Trophoblast cell (in vitro differentiated cells and primary cell): ENCODE measurements around the gene GDPD3.
"Not testable (repeated sequence)": the region's sequence is repeated elsewhere in the genome, so short reads cannot be mapped to it uniquely, and the experiment has no call there.

Source experiments
- DNase-seq, 2 donors: peaks; one replicate each; pipeline ENCODE4 v3.0.0-alpha.2; 2016
- H2AFZ ChIP-seq: 2 replicates; pipeline ENCODE4 v1.6.1; 2013; ENCODE audit warnings: low read length, moderate library complexity, mild to moderate bottlenecking; ENCODE audit not compliant: insufficient read depth, poor library complexity
- H2AK5ac ChIP-seq: 2 replicates; pipeline ENCODE4 v1.6.1; 2013; ENCODE audit warnings: mild to moderate bottlenecking, low read length
- H2BK120ac ChIP-seq: 2 replicates; pipeline ENCODE4 v1.6.1; 2013; ENCODE audit warnings: low read length, mild to moderate bottlenecking, moderate library complexity; ENCODE audit not compliant: insufficient read depth, poor library complexity
- H2BK12ac ChIP-seq: 2 replicates; pipeline ENCODE4 v1.6.1; 2013; ENCODE audit warnings: mild to moderate bottlenecking, low read length, moderate library complexity
- H2BK5ac ChIP-seq: 2 replicates; pipeline ENCODE4 v1.6.1; 2013; ENCODE audit warnings: low read length, low read depth, moderate library complexity, mild to moderate bottlenecking; ENCODE audit not compliant: poor library complexity
- H3K14ac ChIP-seq: 2 replicates; pipeline ENCODE4 v1.6.1; 2013; ENCODE audit warnings: mild to moderate bottlenecking, low read length
- H3K18ac ChIP-seq: 2 replicates; pipeline ENCODE4 v1.6.1; 2013; ENCODE audit warnings: mild to moderate bottlenecking, low read length
- H3K23ac ChIP-seq: 2 replicates; pipeline ENCODE4 v1.6.1; 2013; ENCODE audit warnings: low read length
- H3K27ac ChIP-seq: 2 replicates; pipeline ENCODE4 v1.5.1; 2013; ENCODE audit warnings: low read depth, mild to moderate bottlenecking, inconsistent platforms, low read length, moderate library complexity
- H3K27me3 ChIP-seq: 2 replicates; pipeline ENCODE4 v1.6.1; 2013; ENCODE audit warnings: inconsistent platforms, mild to moderate bottlenecking, low read length, moderate library complexity; ENCODE audit not compliant: insufficient read depth
- H3K36me3 ChIP-seq, 2 experiments: 1 replicate in 1 of 2; 2 replicates in 1 of 2; pipeline ENCODE4 v1.6.1; 2013; ENCODE audit warnings: low read length in 2 of 2, mild to moderate bottlenecking in 2 of 2, moderate library complexity in 1 of 2; ENCODE audit not compliant: insufficient read depth in 2 of 2, control insufficient read depth in 1 of 2
- H3K4ac ChIP-seq: 2 replicates; pipeline ENCODE4 v1.6.1; 2013; ENCODE audit warnings: low read depth, mild to moderate bottlenecking, low read length, moderate library complexity
- H3K4me1 ChIP-seq, 2 experiments: 1 replicate in 1 of 2; 2 replicates in 1 of 2; pipeline ENCODE4 v1.6.1; 2013; ENCODE audit warnings: low read length in 2 of 2, mild to moderate bottlenecking in 2 of 2, moderate library complexity in 1 of 2; ENCODE audit not compliant: insufficient read depth in 2 of 2, control insufficient read depth in 1 of 2
- H3K4me2 ChIP-seq: 2 replicates; pipeline ENCODE4 v1.6.1; 2013; ENCODE audit warnings: inconsistent platforms, mild to moderate bottlenecking, low read length, moderate library complexity
- H3K4me3 ChIP-seq: 2 replicates; pipeline ENCODE4 v1.5.1; 2013; ENCODE audit warnings: mild to moderate bottlenecking, low read depth, low read length, inconsistent platforms
- H3K79me1 ChIP-seq: one replicate; pipeline ENCODE4 v1.6.1; 2013; ENCODE audit warnings: low read length
- H3K79me2 ChIP-seq: 2 replicates; pipeline ENCODE4 v1.6.1; 2013; ENCODE audit warnings: low read length, mild to moderate bottlenecking; ENCODE audit not compliant: control insufficient read depth, insufficient read depth, poor library complexity
- H3K9ac ChIP-seq: 2 replicates; pipeline ENCODE4 v1.6.1; 2013; ENCODE audit warnings: mild to moderate bottlenecking, low read length
- H3K9me3 ChIP-seq: 2 replicates; pipeline ENCODE4 v1.6.1; 2013; ENCODE audit warnings: low read depth, mild to moderate bottlenecking, control low read depth, inconsistent platforms, low read length; ENCODE audit not compliant: insufficient read depth
- H4K12ac ChIP-seq: 2 replicates; pipeline ENCODE4 v1.6.1; 2013; ENCODE audit warnings: low read depth, mild to moderate bottlenecking, low read length, moderate library complexity
- H4K8ac ChIP-seq: 2 replicates; pipeline ENCODE4 v1.6.1; 2013; ENCODE audit warnings: low read depth, mild to moderate bottlenecking, low read length, moderate library complexity
- H4K91ac ChIP-seq: one replicate; pipeline ENCODE4 v1.6.1; 2013; ENCODE audit warnings: low read depth, mild to moderate bottlenecking, low read length, moderate library complexity
- WGBS: extraction: QIAGEN DNeasy Blood & Tissue Kit; methylation state at CpG from one replicate; pipeline ENCODE4 v1.1.7; 2013; ENCODE audit warnings: missing lambda C conversion rate; ENCODE audit not compliant: insufficient read length, insufficient coverage; ENCODE audit errors: extremely low coverage; 5-methylcytosine and 5-hydroxymethylcytosine counted together

GDPD3 gene

DNA sequence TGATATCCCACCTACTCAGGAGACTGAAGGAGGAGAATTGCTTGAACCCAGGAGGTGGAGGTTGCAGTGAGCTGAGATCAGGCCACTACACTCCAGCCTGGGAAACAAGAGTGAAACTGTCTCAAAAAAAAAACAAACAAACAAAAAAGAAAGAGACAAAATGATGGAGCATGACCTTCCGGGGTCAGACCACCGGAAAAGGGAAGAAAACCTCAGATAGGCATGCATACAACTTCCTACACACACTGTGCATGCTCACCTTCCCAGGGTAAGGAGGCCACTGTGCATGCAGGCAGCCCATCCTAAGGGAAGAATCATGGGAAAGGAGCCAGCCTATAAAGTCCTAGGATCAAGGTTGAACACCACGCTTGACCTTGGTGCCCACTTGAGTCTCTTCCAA, 19.3 kb upstream of the GDPD3 start:
- Histone ChIP-seq H2AK5ac (no peak overlapping the region), H2BK120ac (no peak overlapping the region), H3K23ac (no peak overlapping the region), H3K36me3 (no peaks in the 10 kb centered on the region), H4K8ac (no peak overlapping the region), H2AFZ (no peak overlapping the region), H3K79me1 (no peaks in the 10 kb centered on the region), H3K4me1 (no peaks in the 10 kb centered on the region), H4K12ac (no peak overlapping the region), H3K4me3 (no peak overlapping the region), H4K91ac (no peak overlapping the region), H3K14ac (no peak overlapping the region), H3K9ac (no peak overlapping the region), H3K79me2 (no peaks in the 10 kb centered on the region), H3K4me2 (no peak overlapping the region), H3K27me3 (no peaks in the 10 kb centered on the region), H3K27ac (no peak overlapping the region), H3K9me3 (no peaks in the 10 kb centered on the region), H2BK12ac (no peak overlapping the region), H3K4ac (no peak overlapping the region), H2BK5ac (no peak overlapping the region), H3K18ac (no peak overlapping the region)
- no peak for DNase-seq
- no CpG with 5 or more reads among the region's 3 CpGs for WGBS

DNA sequence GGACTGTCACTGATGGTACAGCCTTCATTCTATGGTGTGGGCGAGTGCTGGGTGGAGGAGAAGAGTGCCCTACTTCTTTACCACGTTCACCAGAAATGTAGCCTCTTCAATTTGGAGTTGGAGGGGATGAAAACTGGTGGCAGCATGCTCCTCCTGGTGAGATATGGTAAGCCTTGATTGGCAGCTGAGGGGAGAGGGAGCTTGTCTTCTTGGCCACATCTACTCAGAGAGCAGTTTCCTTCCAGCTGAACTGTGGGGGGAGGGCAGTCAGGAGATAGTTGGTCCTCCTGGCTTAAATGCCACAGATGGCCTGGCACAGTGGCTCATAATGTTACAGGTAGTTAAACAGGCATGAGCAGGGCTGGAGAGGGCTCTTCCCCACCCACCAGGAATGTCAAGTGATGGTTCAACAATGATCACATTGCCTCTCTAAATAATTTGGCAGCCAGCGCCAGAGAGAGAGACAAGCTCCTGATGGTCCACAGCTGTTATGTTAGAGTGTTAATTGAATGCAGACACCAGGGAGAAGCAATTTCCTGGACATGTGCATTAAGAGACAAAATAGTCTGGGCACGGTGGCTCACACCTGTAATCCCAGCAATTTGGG, 18.6 kb upstream of the GDPD3 start:
- Histone ChIP-seq H3K4me1 (no peaks in the 10 kb centered on the region), H2BK120ac (no peak overlapping the region), H3K27me3 (no peaks in the 10 kb centered on the region), H2AFZ (no peak overlapping the region), H2BK12ac (no peak overlapping the region), H3K79me1 (no peaks in the 10 kb centered on the region), H3K27ac (no peak overlapping the region), H3K36me3 (no peaks in the 10 kb centered on the region), H3K79me2 (no peaks in the 10 kb centered on the region), H3K4me3 (no peak overlapping the region), H4K91ac (no peak overlapping the region), H3K18ac (no peak overlapping the region), H3K4ac (no peak overlapping the region), H3K23ac (no peak overlapping the region), H4K8ac (no peak overlapping the region), H2BK5ac (no peak overlapping the region), H4K12ac (no peak overlapping the region), H2AK5ac (no peak overlapping the region), H3K14ac (no peak overlapping the region), H3K9ac (no peak overlapping the region), H3K4me2 (no peak overlapping the region), H3K9me3 (no peaks in the 10 kb centered on the region)
- WGBS, result no CpG with 5 or more reads among the region's 4 CpGs
- no peak for DNase-seq

DNA sequence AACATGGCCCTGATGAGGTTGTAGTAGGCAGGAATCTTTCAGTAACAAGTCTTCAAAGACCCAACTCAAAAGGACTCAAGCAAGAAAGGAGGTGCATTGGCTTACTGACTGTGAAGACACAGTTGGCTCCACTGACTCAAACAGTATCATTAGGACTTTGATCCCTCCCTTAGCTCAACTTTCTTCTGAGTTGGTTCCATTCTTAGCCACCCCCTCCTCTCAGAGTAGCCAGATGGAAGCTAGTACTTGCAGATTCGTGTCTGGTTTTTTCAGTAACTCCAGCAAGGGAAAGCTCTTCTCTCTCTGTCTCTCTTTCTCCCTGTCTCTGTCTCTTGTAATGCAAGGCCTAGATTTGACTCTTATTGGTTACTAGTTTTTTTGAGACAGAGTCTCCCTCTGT, 14.7 kb upstream of the GDPD3 start:
- DNase-seq, result peak in 1 of 2 donors; percentile 51
- no peaks in the 10 kb centered on the region for H3K9me3 ChIP-seq
- no peak overlapping the region for H4K91ac ChIP-seq
- H2BK12ac ChIP-seq, result no peak overlapping the region
- H3K36me3 ChIP-seq, result no peaks in the 10 kb centered on the region
- H2BK5ac ChIP-seq, result no peak overlapping the region
- H3K14ac ChIP-seq, result no peak overlapping the region
- H4K8ac ChIP-seq, result no peak overlapping the region
- H2AK5ac ChIP-seq, result no peak overlapping the region
- no peak overlapping the region for H3K18ac ChIP-seq
- no peak overlapping the region for H3K9ac ChIP-seq
- H3K4ac ChIP-seq, result no peak overlapping the region
- WGBS, result no CpG with 5 or more reads among the region's 1 CpG
- H3K4me2 ChIP-seq, result no peak overlapping the region
- H2BK120ac ChIP-seq, result no peak overlapping the region
- no peak overlapping the region for H3K27ac ChIP-seq
- peaks cover 2% of the 10 kb centered on the region for H3K79me2 ChIP-seq
- H2AFZ ChIP-seq, result no peak overlapping the region
- no peak overlapping the region for H3K23ac ChIP-seq
- H4K12ac ChIP-seq, result no peak overlapping the region
- peaks cover 3% of the 10 kb centered on the region for H3K79me1 ChIP-seq
- no peaks in the 10 kb centered on the region for H3K27me3 ChIP-seq
- no peak overlapping the region for H3K4me3 ChIP-seq
- H3K4me1 ChIP-seq, result no peaks in the 10 kb centered on the region

DNA sequence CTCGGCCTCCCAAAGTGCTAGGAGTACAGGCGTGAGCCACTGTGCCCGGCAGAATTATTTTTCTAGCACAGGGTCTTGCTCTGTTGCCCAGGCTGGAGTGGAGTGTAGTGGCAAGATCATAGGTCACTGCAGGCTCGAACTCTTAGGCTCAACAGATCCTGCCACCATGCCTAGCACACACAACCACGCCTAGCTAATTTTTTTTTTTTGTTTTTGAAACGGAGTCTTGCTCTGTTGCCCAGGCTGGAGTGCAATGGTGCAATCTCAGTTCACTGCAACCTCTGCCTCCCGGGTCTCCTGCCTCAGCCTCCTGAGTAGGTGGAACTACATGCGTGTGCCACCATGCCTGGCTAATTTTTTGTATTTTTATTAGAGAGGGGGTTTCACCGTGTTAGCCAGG, 12.4 kb upstream of the GDPD3 start:
- H3K18ac ChIP-seq, H3K23ac ChIP-seq, H4K91ac ChIP-seq, H2AFZ ChIP-seq, DNase-seq, H4K12ac ChIP-seq, H2BK5ac ChIP-seq, H3K14ac ChIP-seq, H3K79me1 ChIP-seq, H3K9me3 ChIP-seq, H3K79me2 ChIP-seq, H3K36me3 ChIP-seq, H4K8ac ChIP-seq, H3K9ac ChIP-seq, H2BK12ac ChIP-seq, H3K27me3 ChIP-seq, H3K27ac ChIP-seq, H3K4ac ChIP-seq, H2BK120ac ChIP-seq, H3K4me3 ChIP-seq, H3K4me2 ChIP-seq, H2AK5ac ChIP-seq: not testable (repeated sequence)
- peaks cover 5 to 12% of the 10 kb centered on the region in 2 experiments for H3K4me1 ChIP-seq
- no CpG with 5 or more reads among the region's 9 CpGs for WGBS
